CD4-positive, alpha-beta T cell (primary cell): Measurements from ENCODE around the gene LIPN. TPM values are rescaled to one million over a fixed set of nuclear protein-coding genes. Genes with fewer than 3 reads are reported as not detected.
A peak's percentile ranks its signal among the peaks of the same experiment; 100 is the strongest.

Experiments
- ATAC-seq: fragments of 200-7000 bp; cut with Tn5 transposase; one replicate; pipeline ENCODE4 v1.10.0; 2022; ENCODE audit warnings: mild to moderate bottlenecking; ENCODE audit not compliant: poor library complexity
- CTCF ChIA-PET: fragments of 350-600 bp; sonication (Branson Sonifier 250); formaldehyde crosslinking; loops from one replicate; lab custom pipeline; 2021; ENCODE audit warnings: antibody characterized with exemption, inconsistent platforms; lab: Charles Lee
- POLR2A ChIA-PET: fragments of 350-600 bp; sonication (Branson Sonifier 250); formaldehyde crosslinking; loops from one replicate; lab custom pipeline; 2021; ENCODE audit warnings: antibody characterized with exemption, inconsistent platforms; lab: Charles Lee
- DNase-seq, 14 experiments: peaks; one replicate each; pipeline ENCODE4 v3.0.0-alpha.2; 2013 to 2020; ENCODE audit warnings: mixed read lengths in 2 of 14
- H3K27ac ChIP-seq, 2 donors: one replicate each; pipeline versions ENCODE4 v1.5.1 to v1.7.0; 2013; ENCODE audit warnings: low read length in 2 of 2, low read depth in 1 of 2, mild to moderate bottlenecking in 1 of 2
- H3K27me3 ChIP-seq, 2 experiments: 1 replicate in 1 of 2; 2 replicates in 1 of 2; pipeline versions ENCODE4 v1.6.1 to v1.7.0; 2013; ENCODE audit warnings: low read length in 2 of 2, control low read depth in 1 of 2, mild to moderate bottlenecking in 1 of 2, moderate library complexity in 1 of 2; ENCODE audit not compliant: insufficient read depth in 2 of 2, control insufficient read depth in 1 of 2
- H3K36me3 ChIP-seq: one replicate; pipeline ENCODE4 v1.6.1; 2013; ENCODE audit warnings: low read length, control low read depth; ENCODE audit not compliant: insufficient read depth
- H3K4me1 ChIP-seq: one replicate; pipeline ENCODE4 v1.6.1; 2013; ENCODE audit warnings: low read length, control low read depth; ENCODE audit not compliant: insufficient read depth
- H3K4me3 ChIP-seq: one replicate; pipeline ENCODE4 v1.5.1; 2013; ENCODE audit warnings: mild to moderate bottlenecking, low read length, moderate library complexity
- H3K9me3 ChIP-seq, 2 experiments: 1 replicate in 1 of 2; 2 replicates in 1 of 2; pipeline versions ENCODE4 v1.6.1 to v1.7.0; 2013; ENCODE audit warnings: low read length in 2 of 2, mild to moderate bottlenecking in 2 of 2, control low read depth in 1 of 2, moderate library complexity in 1 of 2; ENCODE audit not compliant: control insufficient read depth in 1 of 2, insufficient read depth in 1 of 2
- H3K27ac Mint-ChIP-seq: one replicate; pipeline ENCODE4 v1.8.0; 2020; ENCODE audit warnings: mixed read lengths
- H3K27me3 Mint-ChIP-seq: one replicate; pipeline ENCODE4 v1.8.0; 2021; ENCODE audit warnings: mixed read lengths
- H3K36me3 Mint-ChIP-seq: one replicate; pipeline ENCODE4 v1.8.0; 2021; ENCODE audit warnings: low read depth, mixed read lengths
- H3K4me1 Mint-ChIP-seq: one replicate; pipeline ENCODE4 v1.8.0; 2021; ENCODE audit warnings: low read depth, mixed read lengths
- H3K4me3 Mint-ChIP-seq: one replicate; pipeline ENCODE4 v1.8.0; 2020; ENCODE audit warnings: mild to moderate bottlenecking, mixed read lengths
- H3K9me3 Mint-ChIP-seq: one replicate; pipeline ENCODE4 v1.8.0; 2020; ENCODE audit warnings: mixed read lengths
- intact Hi-C, 2 experiments: fragments of 100-400 bp; cut with DNase I in 1 of 2; cut with micrococcal nuclease in 1 of 2; formaldehyde crosslinking; loops; one replicate each; pipeline versions ENCODE4 v1.15.1 to v1.9.0; 2023 to 2025; cut with DNase I, micrococcal nuclease
- total RNA-seq, 174 experiments: library from RNA in 2 of 174; stranded (reverse) in 2 of 174; gene quantifications; one replicate each; pipeline ENCODE4 v1.2.3 and lab custom pipeline; 2021 to 2026
- TF ChIP-seq, protein P1 (sequence below): fragments of 200-600 bp; IDR thresholded peaks from one replicate; pipeline ENCODE4 v1.8.0; 2022; ENCODE audit warnings: antibody characterized with exemption, mild to moderate bottlenecking

Gene LIPN
- total RNA-seq, 2 experiments from 2014 or later: not detected

DNA sequence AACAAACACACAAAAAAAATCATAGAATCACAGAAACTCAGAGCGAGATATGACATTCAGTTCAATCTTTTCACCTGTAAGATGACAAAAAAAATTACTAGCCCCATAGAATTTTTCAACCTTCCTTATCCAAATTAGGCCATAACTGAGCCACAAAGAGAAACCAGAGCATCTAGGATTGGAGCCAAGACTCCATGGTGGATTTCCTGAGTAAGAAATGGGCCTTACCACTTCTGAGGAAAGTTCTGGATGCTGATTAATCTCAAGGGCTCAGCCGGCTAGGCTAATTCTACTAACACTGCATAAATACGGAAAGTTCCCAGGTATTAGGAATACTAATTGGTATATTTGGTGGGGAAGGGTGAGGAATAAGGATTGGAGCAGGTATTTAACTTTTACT, 59.5 kb downstream of the LIPN start:
- no peaks in the 10 kb centered on the region for H3K36me3 ChIP-seq
- Mint-ChIP-seq H3K36me3 (no peaks in the 10 kb centered on the region), H3K4me1 (peaks cover 60% of the 10 kb centered on the region), H3K27me3 (no peaks in the 10 kb centered on the region), H3K9me3 (no peaks in the 10 kb centered on the region), H3K27ac (no peak overlapping the region), H3K4me3 (no peak overlapping the region)
- no peaks in the 10 kb centered on the region for H3K27me3 ChIP-seq
- ATAC-seq: no peak
- no peak overlapping the region for H3K4me3 ChIP-seq
- ChIA-PET CTCF (no interaction called here), POLR2A (no interaction called here)
- H3K9me3 ChIP-seq: peaks cover 0 to 4% of the 10 kb centered on the region in 2 experiments
- peaks cover 3% of the 10 kb centered on the region for H3K4me1 ChIP-seq
- no peak overlapping the region for H3K27ac ChIP-seq
- TF ChIP-seq, protein P1, sequence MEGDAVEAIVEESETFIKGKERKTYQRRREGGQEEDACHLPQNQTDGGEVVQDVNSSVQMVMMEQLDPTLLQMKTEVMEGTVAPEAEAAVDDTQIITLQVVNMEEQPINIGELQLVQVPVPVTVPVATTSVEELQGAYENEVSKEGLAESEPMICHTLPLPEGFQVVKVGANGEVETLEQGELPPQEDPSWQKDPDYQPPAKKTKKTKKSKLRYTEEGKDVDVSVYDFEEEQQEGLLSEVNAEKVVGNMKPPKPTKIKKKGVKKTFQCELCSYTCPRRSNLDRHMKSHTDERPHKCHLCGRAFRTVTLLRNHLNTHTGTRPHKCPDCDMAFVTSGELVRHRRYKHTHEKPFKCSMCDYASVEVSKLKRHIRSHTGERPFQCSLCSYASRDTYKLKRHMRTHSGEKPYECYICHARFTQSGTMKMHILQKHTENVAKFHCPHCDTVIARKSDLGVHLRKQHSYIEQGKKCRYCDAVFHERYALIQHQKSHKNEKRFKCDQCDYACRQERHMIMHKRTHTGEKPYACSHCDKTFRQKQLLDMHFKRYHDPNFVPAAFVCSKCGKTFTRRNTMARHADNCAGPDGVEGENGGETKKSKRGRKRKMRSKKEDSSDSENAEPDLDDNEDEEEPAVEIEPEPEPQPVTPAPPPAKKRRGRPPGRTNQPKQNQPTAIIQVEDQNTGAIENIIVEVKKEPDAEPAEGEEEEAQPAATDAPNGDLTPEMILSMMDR: no peak
- DNase-seq: no peak
- intact Hi-C loops: loop anchor here (10.0 kb wide), 2 partner anchors 954 to 964 kb away; partner anchors contain the start of genes KLLN (in 1 of the 2) and PTEN (in 1 of the 2)

GRCh38 chr10:88820748-88821401, 61.1 kb downstream of the LIPN start:
- peaks cover 8% of the 10 kb centered on the region for H3K4me1 ChIP-seq
- Mint-ChIP-seq H3K27me3 (no peaks in the 10 kb centered on the region), H3K9me3 (no peaks in the 10 kb centered on the region), H3K4me3 (no peak overlapping the region), H3K36me3 (no peaks in the 10 kb centered on the region), H3K27ac (peak overlapping the region; percentile 3), H3K4me1 (peaks cover 65% of the 10 kb centered on the region)
- H3K9me3 ChIP-seq: peaks cover 0 to 4% of the 10 kb centered on the region in 2 experiments
- CTCF ChIA-PET: interaction anchor here (7.1 kb wide), 1 partner anchor 15 kb away, joined by 32 read pairs; no protein-coding TSS in a partner anchor
- peak; percentile 24 for ATAC-seq
- no peak overlapping the region for H3K27ac ChIP-seq
- TF ChIP-seq, protein P1: no peak
- H3K27me3 ChIP-seq: no peaks in the 10 kb centered on the region
- no peaks in the 10 kb centered on the region for H3K36me3 ChIP-seq
- POLR2A ChIA-PET: interaction anchor here (1.0 to 2.1 kb wide), 4 partner anchors 8 to 59 kb away, joined by 3 to 9 read pairs (median 4); partner anchors contain the start of gene STAMBPL1
- DNase-seq: peak in 1 of 14 experiments; percentile 28
- H3K4me3 ChIP-seq: no peak overlapping the region
- intact Hi-C loops: loop anchor here in 1 of 2 experiments (10.0 kb wide), 1 partner anchor 256 kb away; no protein-coding TSS in a partner anchor

DNA sequence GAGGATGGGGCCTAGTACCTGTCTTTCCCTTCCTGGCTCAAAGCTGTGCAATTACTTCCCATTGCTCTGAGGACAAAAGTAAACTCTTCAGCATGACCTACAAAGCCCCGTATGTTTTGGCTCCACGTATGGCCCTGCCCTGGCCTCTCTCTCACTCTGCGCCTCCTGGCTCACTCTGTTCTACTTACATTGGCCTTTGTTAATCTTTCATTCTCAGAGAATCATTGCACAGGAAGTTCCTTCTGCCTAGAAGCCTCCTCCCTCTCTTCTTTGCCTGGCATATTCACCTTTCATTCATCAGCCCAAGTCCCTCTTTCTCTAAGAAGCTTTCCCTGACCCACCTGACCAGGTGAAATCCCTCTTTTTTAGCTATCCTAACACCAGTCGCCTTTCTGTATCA, 66.6 kb downstream of the LIPN start:
- POLR2A ChIA-PET: interaction anchor here (1.1 to 4.7 kb wide), 5 partner anchors 9 to 965 kb away, joined by 3 to 33 read pairs (median 3); partner anchors contain the start of gene STAMBPL1
- Histone ChIP-seq H3K4me1 (peaks cover 22% of the 10 kb centered on the region), H3K27ac (peak overlapping the region in 1 of 2 donors; percentile 49), H3K36me3 (no peaks in the 10 kb centered on the region), H3K27me3 (no peaks in the 10 kb centered on the region), H3K9me3 (peaks cover 0 to 4% of the 10 kb centered on the region in 2 experiments), H3K4me3 (no peak overlapping the region)
- peak overlapping the region; percentile 2 for H3K4me3 Mint-ChIP-seq
- CTCF ChIA-PET: interaction anchor here (7.1 kb wide), 1 partner anchor 9 kb away, joined by 32 read pairs; no protein-coding TSS in a partner anchor
- H3K36me3 Mint-ChIP-seq: no peaks in the 10 kb centered on the region
- peak overlapping the region; percentile 78 for H3K27ac Mint-ChIP-seq
- TF ChIP-seq, protein P1: no peak
- H3K27me3 Mint-ChIP-seq: no peaks in the 10 kb centered on the region
- DNase-seq: peak in 3 of 14 experiments; percentile 18 to 36 (median 32)
- intact Hi-C loops: loop anchor here in 1 of 2 experiments (10.0 kb wide), 1 partner anchor 262 kb away; no protein-coding TSS in a partner anchor
- peaks cover 79% of the 10 kb centered on the region for H3K4me1 Mint-ChIP-seq
- no peak for ATAC-seq
- no peaks in the 10 kb centered on the region for H3K9me3 Mint-ChIP-seq
